Body of pancreas (tissue), 4 donors: ENCODE measurements around the gene KIF26A.

Experiments
- POLR2A ChIP-seq, 3 donors: fragments of 450-650 bp; IDR thresholded peaks; one replicate each; pipeline ENCODE4 v1.6.1; 2016; ENCODE audit warnings: antibody characterized with exemption in 3 of 3, mild to moderate bottlenecking in 2 of 3
- TF ChIP-seq, protein P1 (sequence below), 7 experiments: fragments of 450-650 bp in 4 of 7; fragments of 200-600 bp in 3 of 7; sonication (generic) in 3 of 7; IDR thresholded peaks; one replicate each; pipeline ENCODE4 v1.5.1; 2016 to 2019; ENCODE audit warnings: antibody characterized with exemption in 7 of 7

DNA sequence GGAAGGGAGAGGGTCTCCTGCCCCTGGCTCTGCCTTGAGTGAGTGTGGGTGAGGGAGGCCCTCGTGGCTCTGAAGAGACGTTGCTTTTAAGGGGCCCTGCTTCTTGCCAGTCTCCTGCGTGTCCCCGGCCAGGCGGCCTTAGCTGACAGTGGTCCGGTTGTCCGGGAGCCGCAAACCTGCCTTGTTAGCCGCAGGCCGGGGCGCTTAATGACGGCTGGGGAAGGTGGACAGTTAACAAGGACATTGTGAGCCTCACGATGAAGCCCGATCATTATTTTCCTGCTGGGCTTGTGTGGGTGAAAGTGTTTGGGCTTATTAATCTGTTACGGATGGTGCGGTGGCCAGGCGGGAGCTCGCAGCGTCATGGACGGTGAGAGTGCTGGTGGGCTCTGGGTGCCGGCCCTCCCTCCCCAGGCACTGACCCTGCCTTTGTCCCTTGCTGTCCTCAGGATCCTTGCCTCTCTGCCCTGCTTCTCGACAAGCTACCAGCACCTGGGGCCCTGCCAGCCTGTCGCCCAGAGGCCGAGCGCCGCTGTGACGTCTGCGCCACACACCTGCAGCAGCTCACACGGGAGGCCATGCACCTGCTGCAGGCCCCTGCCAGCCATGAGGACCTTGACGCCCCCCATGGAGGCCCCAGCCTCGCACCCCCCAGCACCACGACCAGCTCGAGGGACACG is 13.3 kb downstream of the KIF26A start:
- TF ChIP-seq, protein P1, sequence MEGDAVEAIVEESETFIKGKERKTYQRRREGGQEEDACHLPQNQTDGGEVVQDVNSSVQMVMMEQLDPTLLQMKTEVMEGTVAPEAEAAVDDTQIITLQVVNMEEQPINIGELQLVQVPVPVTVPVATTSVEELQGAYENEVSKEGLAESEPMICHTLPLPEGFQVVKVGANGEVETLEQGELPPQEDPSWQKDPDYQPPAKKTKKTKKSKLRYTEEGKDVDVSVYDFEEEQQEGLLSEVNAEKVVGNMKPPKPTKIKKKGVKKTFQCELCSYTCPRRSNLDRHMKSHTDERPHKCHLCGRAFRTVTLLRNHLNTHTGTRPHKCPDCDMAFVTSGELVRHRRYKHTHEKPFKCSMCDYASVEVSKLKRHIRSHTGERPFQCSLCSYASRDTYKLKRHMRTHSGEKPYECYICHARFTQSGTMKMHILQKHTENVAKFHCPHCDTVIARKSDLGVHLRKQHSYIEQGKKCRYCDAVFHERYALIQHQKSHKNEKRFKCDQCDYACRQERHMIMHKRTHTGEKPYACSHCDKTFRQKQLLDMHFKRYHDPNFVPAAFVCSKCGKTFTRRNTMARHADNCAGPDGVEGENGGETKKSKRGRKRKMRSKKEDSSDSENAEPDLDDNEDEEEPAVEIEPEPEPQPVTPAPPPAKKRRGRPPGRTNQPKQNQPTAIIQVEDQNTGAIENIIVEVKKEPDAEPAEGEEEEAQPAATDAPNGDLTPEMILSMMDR (IDR thresholded peaks at IDR 0.05) = no peak
- no peak for TF ChIP-seq POLR2A (IDR thresholded peaks at IDR 0.05)
